Measurements from ENCODE around the gene AGAP1.

The AGAP1 gene

GRCh38 chr2:235781775-235782174 lies 287.9 kb downstream of the AGAP1 start:
- no peak for DNase-seq

- no peak for DNase-seq
Observed at GRCh38 chr2:235784788-235785187, 290.9 kb downstream of the AGAP1 start.

GRCh38 chr2:235789552-235789951 lies 295.7 kb downstream of the AGAP1 start:
- no peak for DNase-seq

DNA sequence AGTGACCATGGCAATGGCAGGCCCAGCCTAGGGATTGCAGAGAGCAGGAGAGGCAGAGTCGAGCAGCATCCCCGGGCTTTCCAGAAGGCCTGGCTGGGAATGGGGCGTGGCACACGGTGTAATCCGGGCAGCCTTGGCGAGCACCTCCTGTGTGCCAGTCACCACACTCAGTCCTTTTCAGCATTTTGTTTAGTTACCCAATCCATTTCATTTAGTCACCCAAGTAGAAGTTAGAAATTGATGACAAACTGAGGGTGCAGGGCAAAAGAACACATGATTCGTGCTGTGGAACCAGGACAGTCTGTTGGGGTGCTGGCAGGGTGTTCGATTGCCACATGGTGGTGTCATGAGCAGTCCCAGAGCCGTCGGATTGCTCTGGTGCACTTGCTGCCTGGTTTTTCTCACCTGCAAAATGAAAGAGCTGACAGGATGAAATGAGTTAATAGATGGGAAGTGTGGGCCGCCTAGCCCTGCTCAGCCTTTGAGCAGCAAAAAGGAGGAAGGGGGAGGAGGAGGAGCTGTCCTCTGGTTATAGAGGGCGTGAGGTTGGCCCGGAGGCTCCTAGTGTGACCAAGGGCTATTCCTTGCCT lies 299.4 kb downstream of the AGAP1 start:
- no peak for DNase-seq

- no peak for DNase-seq
Observed at GRCh38 chr2:235799281-235799680, 305.4 kb downstream of the AGAP1 start.

GRCh38 chr2:235802542-235802941 lies 308.7 kb downstream of the AGAP1 start:
- no peak for DNase-seq

DNA sequence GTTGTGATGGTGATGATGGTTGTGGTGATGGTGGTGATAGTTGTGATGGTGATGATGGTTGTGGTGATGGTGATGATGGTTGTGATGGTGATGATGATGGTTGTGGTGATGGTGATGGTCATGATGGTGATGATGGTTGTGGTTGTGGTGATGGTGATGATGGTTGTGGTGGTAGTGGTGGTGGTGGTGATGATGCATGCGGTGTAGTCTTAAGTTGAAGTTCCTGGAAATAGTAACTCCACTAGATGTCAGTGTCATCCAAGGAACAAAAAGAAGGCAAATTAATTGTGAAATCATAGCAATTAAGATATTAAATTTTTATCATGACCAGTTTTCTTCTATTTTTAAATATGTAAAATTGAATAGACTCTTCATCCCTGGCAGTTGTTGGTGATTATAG lies 309.2 kb downstream of the AGAP1 start:
- DNase-seq = no peak

- no peak for DNase-seq
Observed at GRCh38 chr2:235804676-235805075, 310.8 kb downstream of the AGAP1 start.

DNA sequence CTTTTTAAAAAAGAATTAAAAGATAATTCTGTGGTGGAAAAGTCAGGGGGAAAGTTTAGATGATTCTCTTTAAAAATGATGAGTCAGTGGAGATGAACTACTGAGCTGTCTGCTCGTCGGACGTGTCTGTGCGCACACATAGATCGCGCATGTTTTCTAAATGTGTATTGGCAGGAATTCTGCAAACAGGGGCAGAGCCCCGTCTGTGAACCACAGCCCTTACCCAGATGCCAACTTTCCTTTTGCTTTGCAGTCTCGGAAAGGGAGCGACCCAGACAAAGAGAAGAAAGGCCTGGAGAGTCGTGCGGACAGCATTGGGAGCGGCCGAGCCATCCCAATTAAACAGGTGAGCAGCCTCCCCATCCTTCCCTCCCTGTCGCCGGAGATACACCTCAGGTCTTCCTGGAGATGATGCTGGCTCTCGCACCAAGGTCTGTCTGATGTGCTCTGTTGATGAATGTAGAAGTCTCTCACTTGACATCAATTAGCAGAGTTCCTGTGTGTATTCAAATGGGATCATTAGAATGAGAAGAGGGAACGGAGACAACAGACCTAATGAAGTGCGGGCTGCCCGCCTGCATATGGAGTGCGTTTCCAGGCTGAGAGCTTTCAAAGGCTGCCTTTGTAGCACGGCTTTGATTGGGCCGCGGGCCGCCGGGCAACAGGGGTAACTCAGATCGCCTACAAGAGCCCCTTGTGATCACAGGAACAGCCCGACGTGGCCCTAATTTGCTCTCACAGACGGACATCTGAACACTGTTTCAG lies 313.3 kb downstream of the AGAP1 start:
- DNase-seq = no peak

GRCh38 chr2:235808366-235808765 lies 314.5 kb downstream of the AGAP1 start:
- no peak for DNase-seq

DNA sequence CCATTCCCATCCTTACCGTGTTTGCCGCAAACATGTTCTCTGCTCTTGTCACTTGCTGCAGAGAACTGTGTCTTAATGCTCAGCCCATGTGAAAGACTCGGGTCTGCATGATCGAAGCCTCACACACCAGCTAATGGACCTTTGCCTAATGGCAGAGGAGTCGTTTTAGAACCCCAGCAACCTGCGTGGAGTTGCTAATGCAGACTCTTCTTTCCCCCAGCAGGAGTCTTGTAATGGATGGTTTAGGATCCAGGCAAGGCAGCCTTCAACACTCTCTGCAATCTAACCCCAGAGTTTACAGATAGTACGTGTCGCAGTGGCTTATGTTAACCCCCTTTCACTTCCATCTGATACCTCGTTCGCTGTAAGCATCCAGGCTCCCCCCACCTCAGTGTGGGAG lies 316.4 kb downstream of the AGAP1 start:
- no peak for DNase-seq

DNA sequence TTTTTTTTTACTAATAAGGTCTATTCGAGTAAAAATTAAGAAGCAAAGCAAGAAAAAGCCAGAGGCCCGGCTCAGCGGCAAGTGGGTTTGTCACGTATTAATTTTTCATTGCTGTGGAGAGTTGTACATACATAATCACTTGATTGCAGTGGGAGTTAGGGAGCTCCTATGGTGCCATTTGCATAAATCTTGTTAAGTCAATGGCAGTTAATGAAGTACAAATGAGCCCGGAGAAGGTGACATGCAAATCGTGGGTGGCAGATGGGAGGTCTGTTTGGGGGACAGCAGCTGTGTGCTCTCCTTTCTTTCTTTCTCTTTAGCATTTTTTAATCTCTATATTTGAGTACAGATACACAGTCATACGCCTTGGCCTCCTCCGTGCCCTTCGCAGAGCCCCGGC lies 317.0 kb downstream of the AGAP1 start:
- DNase-seq = no peak

DNA sequence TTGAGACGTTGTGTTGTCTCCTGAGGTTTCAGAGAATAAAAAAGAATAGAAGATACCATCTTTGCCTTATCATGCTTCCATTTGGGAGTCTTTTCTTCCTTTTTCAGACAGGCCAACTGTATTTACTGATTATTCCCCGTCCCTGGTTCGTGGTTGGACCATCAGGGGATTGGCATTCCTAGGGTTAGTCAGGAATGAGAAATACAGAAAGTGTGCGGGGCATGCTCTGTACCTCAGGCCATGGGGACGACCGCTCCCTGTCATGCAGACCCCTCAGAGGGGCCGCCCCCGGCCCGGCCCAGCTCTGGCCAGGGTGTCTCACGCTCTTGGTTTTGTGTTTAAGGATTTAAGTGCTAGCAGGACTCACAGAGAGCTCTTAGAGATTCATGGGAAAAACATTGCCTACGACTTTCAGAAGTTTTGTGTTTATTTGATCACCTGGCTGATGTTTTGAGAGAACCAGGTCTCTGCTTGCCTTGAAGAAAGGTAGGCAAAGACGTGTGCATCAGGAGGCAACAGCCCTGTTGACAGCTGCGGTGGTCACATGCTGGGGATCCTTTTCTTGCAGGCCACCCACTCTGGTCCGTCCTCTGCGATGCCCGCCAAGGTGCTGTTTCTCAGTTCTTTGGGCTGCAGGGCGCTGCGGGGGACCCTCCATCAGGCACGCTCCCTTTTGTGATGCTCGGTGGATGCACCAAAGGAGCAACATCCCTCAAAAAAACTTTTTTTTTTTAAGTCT lies 317.8 kb downstream of the AGAP1 start:
- no peak for DNase-seq

- no peak for DNase-seq
Observed at GRCh38 chr2:235812185-235812665, 318.4 kb downstream of the AGAP1 start.

GRCh38 chr2:235813398-235813797 lies 319.6 kb downstream of the AGAP1 start:
- no peak for DNase-seq

DNA sequence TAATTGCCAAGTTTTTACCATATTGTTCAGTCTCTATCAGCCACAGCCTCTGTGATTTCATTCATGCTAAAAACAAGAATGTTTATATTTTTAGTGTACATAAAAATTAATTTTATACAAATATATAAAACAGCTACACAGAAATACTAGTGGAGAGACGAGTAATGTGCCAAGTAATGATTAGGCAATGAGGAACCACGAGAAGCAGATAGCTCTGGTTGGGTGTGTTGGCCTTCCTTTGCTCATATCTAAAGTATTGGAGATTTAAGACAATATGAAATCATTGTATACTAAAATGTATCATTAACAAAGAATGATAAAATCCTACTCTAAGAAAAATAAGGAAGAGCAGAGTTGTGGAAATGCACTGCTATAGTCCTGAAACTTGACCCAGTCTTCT lies 326.7 kb downstream of the AGAP1 start:
- no peak for DNase-seq

DNA sequence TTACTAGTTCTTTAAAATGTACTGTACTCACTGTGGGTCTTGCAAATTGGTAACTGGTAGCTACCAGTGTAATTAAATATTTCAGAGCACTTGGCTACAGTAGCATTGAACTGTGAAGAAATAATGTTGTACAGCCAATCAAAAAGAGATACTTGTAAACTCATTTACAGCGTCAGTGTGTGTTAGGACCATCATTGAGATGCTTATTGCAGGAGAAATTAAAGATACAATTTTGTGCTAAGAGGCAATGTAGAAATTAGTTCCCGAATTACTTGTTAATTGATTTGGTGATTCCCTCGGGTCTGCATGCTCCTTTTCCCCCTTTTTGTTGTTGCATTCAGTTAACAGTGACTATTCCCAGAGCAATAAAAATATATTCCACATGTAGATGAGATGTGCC lies 330.5 kb downstream of the AGAP1 start:
- no peak for DNase-seq

GRCh38 chr2:235825946-235826345 lies 332.1 kb downstream of the AGAP1 start:
- no peak for DNase-seq

DNA sequence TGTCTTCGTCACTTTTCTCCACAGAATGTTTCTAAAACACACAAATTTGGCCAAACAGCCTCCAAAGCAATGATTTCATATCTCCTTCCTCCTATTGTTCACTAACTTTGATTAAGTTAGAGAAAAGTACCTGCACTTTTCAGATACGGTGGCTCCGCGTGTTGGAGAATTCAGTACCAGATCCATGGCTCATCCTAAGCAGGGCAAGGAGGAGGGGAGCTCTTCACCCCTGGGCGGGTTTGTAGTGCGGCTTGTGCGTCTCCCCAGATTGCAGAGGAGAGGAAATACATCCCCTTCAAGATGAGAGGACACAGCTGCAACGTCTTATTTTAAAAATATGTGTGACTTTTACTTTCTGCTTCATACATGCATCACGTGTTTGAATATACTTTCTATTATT lies 333.0 kb downstream of the AGAP1 start:
- DNase-seq = no peak

GRCh38 chr2:235827585-235827992 lies 333.7 kb downstream of the AGAP1 start:
- no peak for DNase-seq

DNA sequence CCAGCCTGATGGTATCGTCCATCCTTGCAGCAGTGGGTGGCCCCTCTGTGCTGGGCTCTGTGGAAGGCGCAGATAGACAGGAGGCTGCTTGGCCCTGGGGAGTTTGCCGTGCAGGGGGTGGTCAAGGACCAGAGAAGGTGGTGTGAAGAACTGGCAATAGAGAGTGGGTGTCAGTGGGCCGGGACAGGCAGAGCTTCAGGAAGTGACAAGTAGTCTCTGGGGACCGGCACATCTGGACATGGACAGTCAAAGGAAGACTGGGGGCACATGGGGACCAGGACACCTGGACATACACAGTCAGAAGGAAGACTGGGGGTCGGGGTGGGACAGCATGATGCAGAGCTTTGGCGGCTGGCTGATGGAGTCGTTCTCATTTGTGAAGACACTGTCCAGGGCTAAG lies 335.9 kb downstream of the AGAP1 start:
- DNase-seq = no peak

DNA sequence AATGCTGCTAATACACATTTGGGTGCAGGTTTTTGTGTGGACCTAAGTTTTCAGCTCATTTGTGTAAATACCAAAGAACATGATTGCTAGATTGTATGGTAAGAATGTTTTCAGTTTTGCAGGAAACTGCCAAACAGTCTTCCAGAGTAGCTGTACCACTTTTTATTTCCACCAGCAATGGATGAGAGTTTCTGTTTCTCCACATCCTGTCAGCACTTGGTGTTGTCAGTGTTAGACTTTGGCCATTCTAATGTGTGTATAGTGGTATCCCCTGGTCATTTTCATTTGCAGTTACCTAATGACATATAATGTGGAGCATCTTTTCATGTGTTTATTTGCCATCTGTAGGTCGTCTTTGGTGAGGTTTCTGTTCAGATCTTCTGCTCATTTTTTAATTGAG lies 337.9 kb downstream of the AGAP1 start:
- DNase-seq = no peak

- no peak for DNase-seq
Observed at GRCh38 chr2:235832941-235833340, 339.1 kb downstream of the AGAP1 start.

DNA sequence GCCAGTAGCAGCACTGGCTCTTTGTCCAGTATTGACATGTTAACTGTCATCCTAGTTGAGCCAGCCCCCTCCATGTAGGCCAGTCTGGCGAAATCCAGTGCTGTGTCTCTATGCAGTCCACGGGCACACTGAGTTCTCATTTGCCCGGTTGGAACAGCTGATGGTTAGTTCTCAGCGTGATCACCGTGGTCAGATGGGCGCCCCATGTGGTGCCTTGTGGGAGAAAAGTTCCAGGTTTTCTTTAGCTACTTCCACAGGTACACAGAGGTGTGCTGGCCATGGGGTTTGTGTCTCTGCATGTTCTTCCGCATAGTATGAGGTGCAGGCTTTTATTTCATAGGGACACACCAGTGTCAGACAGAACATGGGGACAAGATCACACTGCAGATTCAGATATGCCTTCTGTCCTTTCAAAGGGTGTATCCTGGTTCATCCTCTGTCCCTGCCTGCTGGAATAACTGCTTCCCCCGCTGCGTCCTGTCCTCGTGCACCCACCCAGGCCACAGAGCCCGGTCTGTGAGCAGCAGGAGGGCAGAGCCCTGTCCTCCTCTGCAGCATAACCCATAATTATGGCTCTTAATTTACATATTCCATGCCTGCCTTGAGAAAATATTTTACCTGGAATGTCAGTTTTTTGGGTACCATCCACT lies 340.3 kb downstream of the AGAP1 start:
- DNase-seq = no peak

Data from NCI-H1417 treated with DMSO at 0.1 percent for 48 hours (cell line).